Prostate gland (tissue), 2 donors: ENCODE measurements around the gene CD300A.

Experiments
- CTCF ChIP-seq, 4 experiments: fragments of 200-600 bp in 2 of 4; fragments of 450-650 bp in 2 of 4; sonication (generic) in 2 of 4; IDR thresholded peaks; 1 replicate in 3 of 4; 2 replicates in 1 of 4; pipeline ENCODE4 v1.5.1; 2016 to 2019; ENCODE audit warnings: antibody characterized with exemption in 4 of 4, mild to moderate bottlenecking in 2 of 4, moderate library complexity in 2 of 4
- POLR2A ChIP-seq: fragments of 450-650 bp; IDR thresholded peaks from one replicate; pipeline ENCODE4 v1.6.1; 2016; ENCODE audit warnings: antibody characterized with exemption, mild to moderate bottlenecking
- POLR2AphosphoS5 ChIP-seq: sonication (generic); formaldehyde crosslinking; IDR thresholded peaks from one replicate; pipeline ENCODE4 v1.6.1; 2017; ENCODE audit warnings: antibody characterized with exemption

GRCh38 chr17:74432766-74433391, 33.6 kb upstream of the CD300A start:
- TF ChIP-seq CTCF (IDR thresholded peaks at IDR 0.05) (no peak), POLR2A (no peak), POLR2AphosphoS5 (no peak)
